H1 (cell line): ENCODE results near the gene PHF10. TPM values are rescaled to one million over a fixed set of nuclear protein-coding genes. Genes with fewer than 3 reads are reported as not detected.

Experiments
- BACH1 ChIP-seq: IDR thresholded peaks from 2 replicates; pipeline ENCODE4 v1.6.1; 2012; ENCODE audit warnings: low read length, improper control_type of control experiment
- HDAC6 ChIP-seq: IDR thresholded peaks from one replicate; pipeline ENCODE4 v1.7.1; 2012; ENCODE audit warnings: low read depth, mild to moderate bottlenecking, inconsistent platforms, low read length, moderate library complexity
- MAFK ChIP-seq: IDR thresholded peaks from 2 replicates; pipeline ENCODE4 v1.6.1; 2012; ENCODE audit warnings: low read depth, mild to moderate bottlenecking, improper control_type of control experiment, low read length
- POLR2A ChIP-seq, 2 experiments: IDR thresholded peaks; 1 replicate in 1 of 2; 2 replicates in 1 of 2; pipeline ENCODE4 v1.6.1; 2011; ENCODE audit warnings: low read depth in 2 of 2, low read length in 2 of 2, mild to moderate bottlenecking in 2 of 2; ENCODE audit errors: control extremely low read depth in 1 of 2
- SIRT6 ChIP-seq: IDR thresholded peaks from one replicate; pipeline ENCODE4 v1.7.1; 2012; ENCODE audit warnings: low read length, inconsistent platforms
- SP1 ChIP-seq: IDR thresholded peaks from 2 replicates; pipeline ENCODE4 v1.6.1; 2011; ENCODE audit warnings: low read depth, low read length
- SUZ12 ChIP-seq: fragments of 200-600 bp; sonication (generic); IDR thresholded peaks from 2 replicates; pipeline ENCODE4 v1.6.1; 2012; ENCODE audit warnings: mild to moderate bottlenecking, inconsistent platforms, low read length, moderate library complexity, mixed read lengths
- TBP ChIP-seq: IDR thresholded peaks from 2 replicates; pipeline ENCODE4 v1.6.1; 2011; ENCODE audit warnings: low read depth, low read length, improper control_type of control experiment
- polyA plus RNA-seq, 7 experiments: library from polyadenylated mRNA; depleted of rRNA in 3 of 7; stranded (reverse) in 5 of 7; unstranded in 2 of 7; fragments of >200 nt in 5 of 7; fragments of 200-250 nt in 2 of 7; gene quantifications; 1 replicate in 5 of 7; 2 replicates in 1 of 7; 4 replicates in 1 of 7; pipeline versions ENCODE4 v1.2.1 to v1.2.3, GENCODE V29; 2011 to 2013; ENCODE audit warnings: missing spikeins in 2 of 7, mixed read lengths in 2 of 7
- total RNA-seq: library from RNA; stranded (reverse); fragmentation: NEBNext Ultra II Directional; extraction: Animal tissue kit (Norgen Biotek cat#: 25700); gene quantifications from 2 replicates; pipeline ENCODE4 v1.2.1, GENCODE V29; 2021
- TF ChIP-seq, protein P1 (sequence below): fragments of 300-600 bp; sonication (generic); IDR thresholded peaks from 2 replicates; pipeline ENCODE4 v1.7.1; 2012; ENCODE audit warnings: low read length, moderate library complexity, mild to moderate bottlenecking, inconsistent platforms; ENCODE audit not compliant: insufficient replicate concordance
- TF ChIP-seq, protein P2 (sequence below): IDR thresholded peaks from 2 replicates; pipeline ENCODE4 v1.6.1; 2011; ENCODE audit warnings: low read length, improper control_type of control experiment

The PHF10 gene
- total and polyA plus RNA-seq, 2 of the 8 experiments (the other 6 are each of a cell fraction or from before 2014, with no cell fraction given), result 15.6 to 51.1 TPM

DNA sequence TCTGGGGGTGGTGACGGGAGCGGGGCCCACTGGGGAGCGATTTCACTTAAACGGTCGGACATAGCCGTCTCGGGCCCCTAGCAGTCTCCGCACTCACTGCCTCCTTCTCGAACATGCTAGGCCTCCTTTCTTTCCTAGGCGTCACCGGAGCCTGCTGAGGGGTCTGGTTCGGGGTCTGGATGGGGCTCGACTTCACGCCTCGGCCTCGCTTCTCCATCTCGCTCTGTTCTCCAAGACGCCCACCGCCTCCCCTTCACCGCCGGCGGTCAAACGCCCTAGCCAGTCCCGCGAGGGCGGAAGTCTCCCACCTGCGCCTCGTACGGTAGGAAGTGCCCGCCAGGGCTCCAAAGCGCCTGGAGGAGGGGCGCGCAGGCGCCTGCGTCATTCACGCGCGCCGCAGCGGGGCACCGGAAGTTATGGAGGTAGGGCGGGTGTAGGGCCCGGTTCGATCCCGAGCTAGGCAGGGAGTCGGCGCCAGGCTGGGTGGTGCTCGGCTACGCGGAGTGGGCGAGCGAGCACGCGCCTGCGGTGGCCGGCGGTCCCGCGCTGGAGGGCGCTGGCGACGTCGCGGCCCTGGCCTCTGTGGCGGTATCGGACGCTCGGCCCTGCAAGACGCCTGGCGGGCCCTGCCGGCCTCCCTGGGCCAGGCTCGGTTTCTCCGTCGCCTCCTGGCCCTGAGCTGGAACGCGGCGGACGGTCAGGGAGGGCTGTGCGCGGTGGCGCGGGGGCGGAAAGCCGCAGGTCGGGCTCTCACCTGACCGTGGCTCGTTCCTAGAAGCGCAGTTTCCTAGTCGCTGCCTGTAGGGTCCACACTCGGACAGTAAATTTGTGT lies 27.2 kb upstream of the PHF10 start, which contains the start of the genes DYNLT2 and ERMARD (continued):
- TF ChIP-seq, protein P1, sequence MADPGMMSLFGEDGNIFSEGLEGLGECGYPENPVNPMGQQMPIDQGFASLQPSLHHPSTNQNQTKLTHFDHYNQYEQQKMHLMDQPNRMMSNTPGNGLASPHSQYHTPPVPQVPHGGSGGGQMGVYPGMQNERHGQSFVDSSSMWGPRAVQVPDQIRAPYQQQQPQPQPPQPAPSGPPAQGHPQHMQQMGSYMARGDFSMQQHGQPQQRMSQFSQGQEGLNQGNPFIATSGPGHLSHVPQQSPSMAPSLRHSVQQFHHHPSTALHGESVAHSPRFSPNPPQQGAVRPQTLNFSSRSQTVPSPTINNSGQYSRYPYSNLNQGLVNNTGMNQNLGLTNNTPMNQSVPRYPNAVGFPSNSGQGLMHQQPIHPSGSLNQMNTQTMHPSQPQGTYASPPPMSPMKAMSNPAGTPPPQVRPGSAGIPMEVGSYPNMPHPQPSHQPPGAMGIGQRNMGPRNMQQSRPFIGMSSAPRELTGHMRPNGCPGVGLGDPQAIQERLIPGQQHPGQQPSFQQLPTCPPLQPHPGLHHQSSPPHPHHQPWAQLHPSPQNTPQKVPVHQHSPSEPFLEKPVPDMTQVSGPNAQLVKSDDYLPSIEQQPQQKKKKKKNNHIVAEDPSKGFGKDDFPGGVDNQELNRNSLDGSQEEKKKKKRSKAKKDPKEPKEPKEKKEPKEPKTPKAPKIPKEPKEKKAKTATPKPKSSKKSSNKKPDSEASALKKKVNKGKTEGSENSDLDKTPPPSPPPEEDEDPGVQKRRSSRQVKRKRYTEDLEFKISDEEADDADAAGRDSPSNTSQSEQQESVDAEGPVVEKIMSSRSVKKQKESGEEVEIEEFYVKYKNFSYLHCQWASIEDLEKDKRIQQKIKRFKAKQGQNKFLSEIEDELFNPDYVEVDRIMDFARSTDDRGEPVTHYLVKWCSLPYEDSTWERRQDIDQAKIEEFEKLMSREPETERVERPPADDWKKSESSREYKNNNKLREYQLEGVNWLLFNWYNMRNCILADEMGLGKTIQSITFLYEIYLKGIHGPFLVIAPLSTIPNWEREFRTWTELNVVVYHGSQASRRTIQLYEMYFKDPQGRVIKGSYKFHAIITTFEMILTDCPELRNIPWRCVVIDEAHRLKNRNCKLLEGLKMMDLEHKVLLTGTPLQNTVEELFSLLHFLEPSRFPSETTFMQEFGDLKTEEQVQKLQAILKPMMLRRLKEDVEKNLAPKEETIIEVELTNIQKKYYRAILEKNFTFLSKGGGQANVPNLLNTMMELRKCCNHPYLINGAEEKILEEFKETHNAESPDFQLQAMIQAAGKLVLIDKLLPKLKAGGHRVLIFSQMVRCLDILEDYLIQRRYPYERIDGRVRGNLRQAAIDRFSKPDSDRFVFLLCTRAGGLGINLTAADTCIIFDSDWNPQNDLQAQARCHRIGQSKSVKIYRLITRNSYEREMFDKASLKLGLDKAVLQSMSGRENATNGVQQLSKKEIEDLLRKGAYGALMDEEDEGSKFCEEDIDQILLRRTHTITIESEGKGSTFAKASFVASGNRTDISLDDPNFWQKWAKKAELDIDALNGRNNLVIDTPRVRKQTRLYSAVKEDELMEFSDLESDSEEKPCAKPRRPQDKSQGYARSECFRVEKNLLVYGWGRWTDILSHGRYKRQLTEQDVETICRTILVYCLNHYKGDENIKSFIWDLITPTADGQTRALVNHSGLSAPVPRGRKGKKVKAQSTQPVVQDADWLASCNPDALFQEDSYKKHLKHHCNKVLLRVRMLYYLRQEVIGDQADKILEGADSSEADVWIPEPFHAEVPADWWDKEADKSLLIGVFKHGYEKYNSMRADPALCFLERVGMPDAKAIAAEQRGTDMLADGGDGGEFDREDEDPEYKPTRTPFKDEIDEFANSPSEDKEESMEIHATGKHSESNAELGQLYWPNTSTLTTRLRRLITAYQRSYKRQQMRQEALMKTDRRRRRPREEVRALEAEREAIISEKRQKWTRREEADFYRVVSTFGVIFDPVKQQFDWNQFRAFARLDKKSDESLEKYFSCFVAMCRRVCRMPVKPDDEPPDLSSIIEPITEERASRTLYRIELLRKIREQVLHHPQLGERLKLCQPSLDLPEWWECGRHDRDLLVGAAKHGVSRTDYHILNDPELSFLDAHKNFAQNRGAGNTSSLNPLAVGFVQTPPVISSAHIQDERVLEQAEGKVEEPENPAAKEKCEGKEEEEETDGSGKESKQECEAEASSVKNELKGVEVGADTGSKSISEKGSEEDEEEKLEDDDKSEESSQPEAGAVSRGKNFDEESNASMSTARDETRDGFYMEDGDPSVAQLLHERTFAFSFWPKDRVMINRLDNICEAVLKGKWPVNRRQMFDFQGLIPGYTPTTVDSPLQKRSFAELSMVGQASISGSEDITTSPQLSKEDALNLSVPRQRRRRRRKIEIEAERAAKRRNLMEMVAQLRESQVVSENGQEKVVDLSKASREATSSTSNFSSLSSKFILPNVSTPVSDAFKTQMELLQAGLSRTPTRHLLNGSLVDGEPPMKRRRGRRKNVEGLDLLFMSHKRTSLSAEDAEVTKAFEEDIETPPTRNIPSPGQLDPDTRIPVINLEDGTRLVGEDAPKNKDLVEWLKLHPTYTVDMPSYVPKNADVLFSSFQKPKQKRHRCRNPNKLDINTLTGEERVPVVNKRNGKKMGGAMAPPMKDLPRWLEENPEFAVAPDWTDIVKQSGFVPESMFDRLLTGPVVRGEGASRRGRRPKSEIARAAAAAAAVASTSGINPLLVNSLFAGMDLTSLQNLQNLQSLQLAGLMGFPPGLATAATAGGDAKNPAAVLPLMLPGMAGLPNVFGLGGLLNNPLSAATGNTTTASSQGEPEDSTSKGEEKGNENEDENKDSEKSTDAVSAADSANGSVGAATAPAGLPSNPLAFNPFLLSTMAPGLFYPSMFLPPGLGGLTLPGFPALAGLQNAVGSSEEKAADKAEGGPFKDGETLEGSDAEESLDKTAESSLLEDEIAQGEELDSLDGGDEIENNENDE, result no peak
- TF ChIP-seq POLR2A (IDR thresholded peaks at IDR 0.05; ENCODE audit: control extremely low read depth in 1 of 2, low read depth in 2 of 2, low read length in 2 of 2) (peak; percentile 94 to 96), TBP (peak; percentile 88), SP1 (no peak), BACH1 (no peak), SUZ12 (no peak), HDAC6 (no peak), SIRT6 (no peak), MAFK (no peak)
- TF ChIP-seq, protein P2, sequence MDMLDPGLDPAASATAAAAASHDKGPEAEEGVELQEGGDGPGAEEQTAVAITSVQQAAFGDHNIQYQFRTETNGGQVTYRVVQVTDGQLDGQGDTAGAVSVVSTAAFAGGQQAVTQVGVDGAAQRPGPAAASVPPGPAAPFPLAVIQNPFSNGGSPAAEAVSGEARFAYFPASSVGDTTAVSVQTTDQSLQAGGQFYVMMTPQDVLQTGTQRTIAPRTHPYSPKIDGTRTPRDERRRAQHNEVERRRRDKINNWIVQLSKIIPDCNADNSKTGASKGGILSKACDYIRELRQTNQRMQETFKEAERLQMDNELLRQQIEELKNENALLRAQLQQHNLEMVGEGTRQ, result no peak
